HG03442 (cell line): ENCODE results near the gene GALNT14.

ENCODE experiments used
- ATAC-seq: cut with Tn5 transposase; IDR thresholded peaks from one replicate; pipeline ENCODE4 v1.9.1; 2021; ENCODE audit warnings: mild to moderate bottlenecking, moderate library complexity; ENCODE audit not compliant: unreplicated experiment

The GALNT14 gene

GRCh38 chr2:31136000-31136399, 2.2 kb downstream of the GALNT14 start:
- ATAC-seq: no peak

DNA sequence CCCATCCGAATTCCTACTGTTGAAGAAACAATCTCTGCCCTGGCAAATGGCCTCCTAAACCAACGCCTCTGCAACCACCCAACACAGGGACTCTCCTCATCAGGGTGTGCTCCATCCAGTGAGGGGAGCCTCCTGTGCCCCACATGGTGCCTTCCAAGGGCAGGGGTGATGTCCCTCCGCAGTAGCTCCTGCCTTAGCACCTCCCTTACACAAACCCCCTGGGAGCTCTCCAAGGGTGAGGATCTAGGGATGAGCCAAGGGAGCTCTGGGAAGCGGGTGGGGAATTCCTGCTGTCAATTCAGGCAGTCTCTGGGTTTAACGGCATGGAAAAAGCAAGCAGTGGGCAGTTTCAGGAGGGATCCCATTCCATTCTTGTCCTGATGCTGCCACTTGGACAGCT, 3.8 kb downstream of the GALNT14 start:
- no peak for ATAC-seq

DNA sequence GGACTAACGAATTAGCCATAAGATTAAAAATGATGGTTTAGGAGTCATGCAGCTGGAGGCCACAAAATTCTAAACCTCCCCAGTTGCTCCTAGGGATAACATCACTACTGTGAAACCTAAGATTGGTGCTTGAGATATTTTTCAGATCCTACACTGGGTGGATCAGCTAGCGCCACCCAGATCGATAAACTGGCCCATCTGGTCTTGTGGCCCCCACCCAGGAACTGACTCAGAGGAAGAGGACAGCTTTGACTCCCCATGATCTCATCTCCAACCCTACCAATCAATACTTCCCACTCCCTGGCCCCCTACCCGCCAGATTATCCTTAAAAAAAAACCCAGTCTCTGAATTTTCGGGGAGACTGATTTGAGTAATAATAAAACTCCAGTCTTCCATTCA, 5.5 kb downstream of the GALNT14 start:
- no peak for ATAC-seq

DNA sequence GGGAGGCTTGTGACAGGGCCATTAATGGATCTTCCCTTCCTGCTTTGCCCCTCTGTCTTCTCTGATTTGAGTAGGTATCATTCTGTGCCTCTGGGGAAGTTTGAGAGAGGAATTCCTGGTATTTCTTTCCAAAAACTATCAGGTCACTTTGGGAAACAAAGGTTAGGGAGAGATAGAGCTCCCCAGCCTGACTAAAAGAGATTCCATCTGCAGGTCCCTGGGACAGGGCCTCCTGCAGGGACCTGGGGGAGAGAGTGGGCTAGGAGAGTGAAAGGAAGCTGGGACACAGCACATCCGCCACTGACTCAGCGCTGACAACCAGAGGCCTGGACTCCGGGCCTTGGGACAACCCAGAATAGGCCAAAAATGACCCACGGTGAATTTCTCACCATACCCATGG, 6.4 kb downstream of the GALNT14 start:
- ATAC-seq: no peak

- no peak for ATAC-seq
Observed at GRCh38 chr2:31129375-31130171, 8.7 kb downstream of the GALNT14 start.

GRCh38 chr2:31127931-31128330, 10.3 kb downstream of the GALNT14 start:
- ATAC-seq: no peak

- ATAC-seq: no peak
Observed at GRCh38 chr2:31125918-31126695, 12.1 kb downstream of the GALNT14 start.

GRCh38 chr2:31124904-31125303, 13.3 kb downstream of the GALNT14 start:
- ATAC-seq: no peak

DNA sequence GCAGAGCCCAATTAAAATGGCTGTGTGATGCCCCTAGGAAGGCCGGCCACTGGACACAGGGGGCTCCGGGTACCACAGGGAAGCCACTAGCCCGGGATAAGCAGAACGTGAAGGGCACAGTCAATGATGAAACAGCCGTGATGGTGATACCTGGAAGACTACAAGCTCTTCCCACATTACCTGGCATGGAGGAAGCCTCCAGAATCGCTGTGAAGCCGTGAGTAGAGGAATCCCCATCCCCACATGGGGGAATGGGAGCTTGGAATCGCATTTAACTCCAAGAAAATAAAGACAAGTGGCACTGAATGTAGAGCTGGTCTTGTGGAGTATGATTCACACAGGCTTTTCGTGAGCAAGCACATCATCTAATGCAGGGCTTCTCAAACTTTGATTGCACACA, 16.1 kb downstream of the GALNT14 start:
- ATAC-seq: no peak

- no peak for ATAC-seq
Observed at GRCh38 chr2:31113765-31114164, 24.5 kb downstream of the GALNT14 start.

GRCh38 chr2:31112544-31112943, 25.7 kb downstream of the GALNT14 start:
- ATAC-seq: no peak

- ATAC-seq: no peak
Observed at GRCh38 chr2:31110998-31111397, 27.2 kb downstream of the GALNT14 start.

GRCh38 chr2:31110431-31110830, 27.8 kb downstream of the GALNT14 start:
- ATAC-seq: no peak

DNA sequence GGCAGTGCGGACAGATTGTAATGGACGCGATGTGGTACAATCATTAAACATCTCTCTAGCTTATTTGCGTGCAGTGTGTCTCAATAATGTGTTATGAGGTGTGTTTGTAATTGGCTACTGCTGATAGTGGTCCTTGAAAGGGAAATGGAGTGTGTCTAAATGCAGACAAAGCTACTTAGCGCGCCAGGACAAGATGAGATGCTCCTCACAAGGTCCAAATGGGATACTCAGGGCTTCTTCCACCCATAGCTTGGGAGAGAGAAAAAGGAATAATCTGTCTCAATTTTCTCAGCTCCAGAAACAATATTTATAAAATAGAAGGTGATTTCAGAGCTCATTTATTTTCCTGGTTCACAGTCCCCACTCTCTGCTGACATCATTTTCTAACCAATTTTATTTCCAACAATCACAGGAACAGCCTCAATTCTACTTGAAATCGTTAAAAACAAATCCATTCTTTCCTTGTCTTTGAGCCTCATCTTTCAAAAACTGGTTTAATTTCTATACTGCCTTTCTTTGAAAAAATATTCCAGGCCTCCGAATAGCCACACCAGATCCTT, 28.5 kb downstream of the GALNT14 start:
- ATAC-seq: no peak

- ATAC-seq: no peak
Observed at GRCh38 chr2:31108561-31109286, 29.5 kb downstream of the GALNT14 start.

- no peak for ATAC-seq
Observed at GRCh38 chr2:31107591-31108300, 30.5 kb downstream of the GALNT14 start.

DNA sequence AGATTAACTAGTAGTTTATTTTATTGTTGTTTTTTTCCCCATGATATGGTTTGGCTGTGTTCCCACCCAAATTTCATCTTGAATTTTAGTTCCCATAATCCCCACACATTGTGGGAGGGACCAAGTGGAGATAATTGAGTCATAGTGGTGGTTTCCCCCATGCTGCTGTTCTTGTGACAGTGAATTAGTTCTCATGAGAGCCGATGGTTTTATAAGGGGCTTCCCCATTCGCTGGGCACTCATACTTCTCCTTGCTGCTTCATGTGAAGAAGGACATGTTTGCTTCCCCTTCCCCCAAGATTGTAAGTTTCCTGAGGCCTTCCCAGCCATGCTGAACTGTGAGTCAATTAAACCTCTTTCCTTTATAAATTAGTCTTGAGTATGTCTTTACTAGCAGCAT, 36.5 kb downstream of the GALNT14 start:
- ATAC-seq: no peak

DNA sequence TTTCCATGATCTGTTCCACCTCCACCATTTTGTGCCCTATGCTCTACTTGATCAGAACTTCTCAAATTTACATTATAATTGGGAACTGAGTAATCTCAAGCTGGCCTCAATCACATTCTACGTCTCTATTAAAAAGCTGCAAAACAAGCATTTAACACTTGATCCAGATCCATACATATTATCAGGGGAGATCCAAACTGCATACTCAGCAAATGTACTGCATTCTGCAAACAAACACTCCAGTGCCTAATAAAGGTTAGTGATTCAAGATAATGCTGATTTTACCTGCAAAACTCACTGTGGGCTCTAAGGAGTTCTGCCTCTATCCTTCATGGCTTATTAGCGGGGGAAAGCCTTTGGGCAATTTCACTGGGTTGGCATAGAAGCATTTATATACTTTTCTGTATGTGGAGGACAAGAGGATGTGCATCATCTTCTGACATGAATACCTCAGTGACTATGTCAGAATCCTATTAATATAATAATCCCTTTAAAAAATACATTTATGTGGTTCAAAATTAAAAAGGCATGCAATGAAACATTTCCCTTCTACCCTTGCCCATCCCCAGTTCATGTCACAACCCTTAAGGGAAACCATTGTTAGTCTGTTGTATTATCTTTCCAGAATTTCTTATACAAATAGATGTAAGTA, 40.2 kb downstream of the GALNT14 start:
- ATAC-seq: no peak

DNA sequence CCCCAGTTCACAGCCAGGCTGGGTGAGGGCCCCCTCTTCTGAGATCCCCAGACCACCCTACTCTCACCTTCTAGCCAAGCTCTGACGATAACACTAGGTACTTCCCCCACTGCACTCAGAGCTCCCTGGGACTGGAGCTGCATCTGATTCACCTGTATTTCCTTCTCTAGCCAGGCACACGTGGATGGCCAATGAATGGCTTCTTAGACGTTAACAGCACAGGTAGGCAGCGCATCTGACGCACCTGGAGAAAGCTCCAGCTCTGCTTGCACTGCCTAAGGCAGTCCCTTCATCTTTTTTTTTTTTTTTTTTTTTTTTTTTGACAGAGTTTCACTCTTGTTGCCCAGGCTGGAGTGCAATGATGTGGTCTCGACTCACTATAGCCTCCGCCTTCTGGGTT, 48.1 kb downstream of the GALNT14 start:
- no peak for ATAC-seq

DNA sequence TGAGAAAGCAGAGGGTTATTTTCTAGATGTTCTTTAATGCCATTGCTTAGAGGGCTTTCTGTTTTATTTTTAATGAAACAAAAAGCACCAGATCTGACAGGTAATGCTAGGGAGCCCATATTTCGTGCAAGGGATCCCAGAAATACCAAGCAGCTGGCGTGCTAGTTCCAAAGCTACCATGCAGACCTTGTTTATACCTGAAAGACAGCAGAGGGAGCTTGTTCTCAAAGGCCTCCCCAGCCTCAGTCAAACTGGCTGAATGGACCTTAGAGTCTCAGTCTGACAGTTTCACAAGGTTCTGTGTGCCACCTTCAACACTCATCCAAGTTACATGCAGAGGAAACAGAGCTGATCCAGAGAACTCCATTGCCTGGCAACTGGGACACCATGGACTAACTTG, 48.6 kb downstream of the GALNT14 start:
- no peak for ATAC-seq
